HCT116 (cell line): Measurements from ENCODE around the gene TRPM3. TPM values are rescaled to one million over a fixed set of nuclear protein-coding genes. Genes with fewer than 3 reads are reported as not detected.

Experiments
- ATAC-seq: fragments of 200-7000 bp; cut with Tn5 transposase; 2 replicates; pipeline ENCODE4 v1.9.1; 2020; ENCODE audit warnings: mild to moderate bottlenecking, moderate library complexity
- BruUV-seq: library from RNA; stranded (reverse); fragments of 400-500 nt; replicated peaks from 2 replicates; lab custom pipeline; 2021; lab: Mats Ljungman, UMichigan
- CTCF ChIA-PET: fragments of 300-600 bp; sonication (Branson Sonifier 250); formaldehyde crosslinking; loops from one replicate; lab custom pipeline; 2021; ENCODE audit warnings: antibody characterized with exemption; lab: Charles Lee
- POLR2A ChIA-PET: fragments of 300-600, 350-600 bp; sonication (Branson Sonifier 250); formaldehyde crosslinking; loops from one replicate; lab custom pipeline; 2021; ENCODE audit warnings: antibody characterized with exemption; lab: Charles Lee
- RAD21 ChIA-PET, 2 experiments: fragments of 300-600 bp; sonication (Branson Sonifier 250); formaldehyde crosslinking; loops; one replicate each; lab custom pipeline; 2023; ENCODE audit warnings: low total read pairs in 2 of 2; ENCODE audit not compliant: uncharacterized antibody in 2 of 2, unreplicated experiment in 2 of 2, low non-redundant PET in 1 of 2; lab: Charles Lee
- DNase-seq: peaks from one replicate; pipeline ENCODE4 v3.0.0-alpha.2; 2010; ENCODE audit warnings: low read depth, low spot score
- H2AFZ ChIP-seq: fragments of 200-600 bp; shearing (Covaris generic), sonication (generic); 2 replicates; pipeline ENCODE4 v1.6.1; 2017; ENCODE audit warnings: low read depth, mixed run types, mixed read lengths, antibody characterized with exemption, low read length; ENCODE audit not compliant: poor library complexity, severe bottlenecking
- H3K27ac ChIP-seq: 2 replicates; pipeline ENCODE4 v1.5.1; 2012; ENCODE audit warnings: low read depth, low read length
- H3K27me3 ChIP-seq: fragments of 200-600 bp; sonication (generic); 2 replicates; pipeline ENCODE4 v1.6.1; 2016; ENCODE audit warnings: mixed run types, low read length, mixed read lengths; ENCODE audit not compliant: insufficient read depth
- H3K36me3 ChIP-seq, 2 experiments: fragments of 200-500 bp in 1 of 2; fragments of 200-600 bp in 1 of 2; sonication (Bioruptor generic) in 1 of 2; sonication (generic) in 1 of 2; 2 replicates each; pipeline versions ENCODE4 v1.5.1 to v1.6.1; 2014 to 2016; ENCODE audit warnings: low read length in 2 of 2, inconsistent platforms in 1 of 2, mixed read lengths in 1 of 2, mixed run types in 1 of 2; ENCODE audit not compliant: insufficient read depth in 2 of 2, control insufficient read depth in 1 of 2
- H3K4me1 ChIP-seq, 2 experiments: fragments of 200-600 bp in 1 of 2; sonication (generic) in 1 of 2; 2 replicates each; pipeline versions ENCODE4 v1.5.1 to v1.6.1; 2012 to 2017; ENCODE audit warnings: low read length in 2 of 2, inconsistent platforms in 1 of 2, mild to moderate bottlenecking in 1 of 2, mixed read lengths in 1 of 2, mixed run types in 1 of 2, moderate library complexity in 1 of 2; ENCODE audit not compliant: insufficient read depth in 2 of 2, control insufficient read depth in 1 of 2
- H3K4me2 ChIP-seq: fragments of 200-600 bp; sonication (generic); 2 replicates; pipeline ENCODE4 v1.6.1; 2017; ENCODE audit warnings: mixed run types, low read length, mixed read lengths
- H3K4me3 ChIP-seq, 2 experiments: fragments of 200-600 bp in 1 of 2; sonication (generic) in 1 of 2; replicated peaks in 1 of 2; 2 replicates each; pipeline ENCODE4 v1.5.1; 2011 to 2016; ENCODE audit warnings: low read length in 2 of 2, control low read depth in 1 of 2, low read depth in 1 of 2, mild to moderate bottlenecking in 1 of 2, mixed read lengths in 1 of 2, mixed run types in 1 of 2
- H3K79me2 ChIP-seq: fragments of 200-600 bp; sonication (generic); 2 replicates; pipeline ENCODE4 v1.6.1; 2017; ENCODE audit warnings: mild to moderate bottlenecking, mixed run types, low read length, moderate library complexity, mixed read lengths; ENCODE audit not compliant: insufficient read depth
- H3K9ac ChIP-seq: fragments of 200-600 bp; sonication (generic); 2 replicates; pipeline ENCODE4 v1.6.1; 2016; ENCODE audit warnings: low read length, mixed read lengths
- H3K9me2 ChIP-seq: fragments of 200-600 bp; sonication (generic), shearing (Covaris generic); 2 replicates; pipeline ENCODE4 v1.6.1; 2017; ENCODE audit warnings: mixed run types, mild to moderate bottlenecking, moderate library complexity; ENCODE audit not compliant: insufficient read depth
- H3K9me3 ChIP-seq, 2 experiments: fragments of 200-500 bp in 1 of 2; fragments of 200-600 bp in 1 of 2; sonication (Bioruptor generic) in 1 of 2; sonication (generic) in 1 of 2; 2 replicates each; pipeline ENCODE4 v1.6.1; 2014 to 2017; ENCODE audit warnings: low read length in 2 of 2, mixed read lengths in 2 of 2, inconsistent platforms in 1 of 2, low read depth in 1 of 2, mild to moderate bottlenecking in 1 of 2, mixed run types in 1 of 2, moderate library complexity in 1 of 2; ENCODE audit not compliant: control insufficient read depth in 1 of 2, insufficient read depth in 1 of 2
- H4K20me1 ChIP-seq: fragments of 200-600 bp; sonication (generic), shearing (Covaris generic); 2 replicates; pipeline ENCODE4 v1.6.1; 2017; ENCODE audit warnings: mixed run types, mild to moderate bottlenecking, moderate library complexity; ENCODE audit not compliant: insufficient read depth
- EGR1 ChIP-seq: IDR thresholded peaks from 2 replicates; pipeline ENCODE4 v1.6.1; 2012; ENCODE audit warnings: low read depth
- ELF1 ChIP-seq: IDR thresholded peaks from 2 replicates; pipeline ENCODE4 v1.6.1; 2012; ENCODE audit warnings: low read depth, borderline replicate concordance
- EZH2phosphoT487 ChIP-seq: fragments of 200-600 bp; IDR thresholded peaks from 2 replicates; pipeline ENCODE4 v1.6.1; 2018; ENCODE audit warnings: antibody characterized with exemption, borderline replicate concordance
- FOSL1 ChIP-seq: IDR thresholded peaks from 2 replicates; pipeline ENCODE4 v1.6.1; 2012; ENCODE audit warnings: low read depth
- POLR2A ChIP-seq: IDR thresholded peaks from 2 replicates; pipeline ENCODE4 v1.7.0; 2011; ENCODE audit warnings: borderline replicate concordance; ENCODE audit not compliant: insufficient read depth, insufficient read length; ENCODE audit errors: extremely low read depth
- RAD21 ChIP-seq: IDR thresholded peaks from 2 replicates; pipeline ENCODE4 v1.6.1; 2012; ENCODE audit warnings: low read depth, mild to moderate bottlenecking
- SRF ChIP-seq: IDR thresholded peaks from 2 replicates; pipeline ENCODE4 v1.6.1; 2012; ENCODE audit warnings: low read depth
- TCF7L2 ChIP-seq: IDR thresholded peaks from 2 replicates; pipeline ENCODE4 v1.7.0; 2011; ENCODE audit warnings: borderline replicate concordance, inconsistent platforms; ENCODE audit not compliant: insufficient read depth, insufficient read length; ENCODE audit errors: extremely low read depth
- YY1 ChIP-seq: IDR thresholded peaks from 2 replicates; pipeline ENCODE4 v1.6.1; 2011; ENCODE audit warnings: low read length, low read depth, moderate library complexity, mild to moderate bottlenecking; ENCODE audit not compliant: insufficient replicate concordance; ENCODE audit errors: extremely low read depth
- ZFX ChIP-seq: fragments of 450-650 bp; IDR thresholded peaks from 2 replicates; pipeline ENCODE4 v1.6.1; 2017
- intact Hi-C: fragments of 100-400 bp; cut with micrococcal nuclease; formaldehyde crosslinking; loops from 2 replicates; pipeline ENCODE4 v1.10.0; 2022
- total RNA-seq: library from RNA; stranded (reverse); gene quantifications from one replicate; pipeline ENCODE4 v1.2.1, GENCODE V29; 2021; ENCODE audit not compliant: unreplicated experiment
- TF ChIP-seq, protein P1 (sequence below): IDR thresholded peaks from 2 replicates; pipeline ENCODE4 v1.6.1; 2011; ENCODE audit warnings: mild to moderate bottlenecking, low read length, moderate library complexity; ENCODE audit not compliant: insufficient replicate concordance; ENCODE audit errors: extremely low read depth
- TF ChIP-seq, protein P2 (sequence below), 3 experiments: fragments of 200-600 bp in 1 of 3; sonication (generic) in 1 of 3; IDR thresholded peaks in 2 of 3; conservative IDR thresholded peaks in 1 of 3; 2 replicates each; pipeline ENCODE4 v1.5.1; 2012 to 2017; ENCODE audit warnings: low read depth in 2 of 3, low read length in 2 of 3, antibody characterized with exemption in 1 of 3, borderline replicate concordance in 1 of 3, control low read depth in 1 of 3, mild to moderate bottlenecking in 1 of 3, mixed read lengths in 1 of 3, mixed run types in 1 of 3, moderate library complexity in 1 of 3; ENCODE audit not compliant: insufficient read depth in 1 of 3

TRPM3 gene
- total RNA-seq, 1 experiment from 2014 or later = not detected

DNA sequence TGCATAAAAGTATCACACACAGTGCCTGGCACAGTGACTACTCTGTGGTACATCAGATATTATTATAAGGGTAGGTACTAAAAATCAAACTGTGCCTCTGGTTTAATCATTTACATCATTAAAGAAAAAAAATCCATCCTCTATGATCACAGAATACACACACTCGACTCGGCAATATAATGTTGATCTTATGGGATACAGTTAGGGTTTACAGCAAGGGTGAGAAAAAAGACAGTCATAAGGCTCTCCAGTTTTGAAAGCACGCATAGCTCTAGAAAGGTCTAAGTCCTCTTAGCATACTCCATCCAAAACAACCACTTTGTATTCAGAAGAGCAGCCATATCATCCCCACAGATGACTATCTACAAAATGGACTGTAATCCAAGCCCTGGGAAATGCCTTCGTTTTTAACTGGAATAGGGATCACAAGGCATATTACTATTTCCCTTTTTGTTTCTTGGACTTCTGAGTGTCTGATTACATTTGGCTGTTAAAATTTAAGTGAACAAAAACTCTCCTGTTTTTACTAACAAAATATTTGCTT, 26.6 kb downstream of the TRPM3 start:
- Histone ChIP-seq H3K9ac (no peak overlapping the region), H3K9me3 (no peaks in the 10 kb centered on the region), H3K27ac (no peak overlapping the region), H3K36me3 (no peaks in the 10 kb centered on the region), H3K4me2 (no peak overlapping the region), H2AFZ (no peak overlapping the region), H3K79me2 (no peaks in the 10 kb centered on the region), H3K9me2 (no peaks in the 10 kb centered on the region), H3K4me3 (no peak overlapping the region), H4K20me1 (no peaks in the 10 kb centered on the region), H3K27me3 (peaks cover 20% of the 10 kb centered on the region; the same call in 1 of the 2 replicates), H3K4me1 (no peaks in the 10 kb centered on the region)
- TF ChIP-seq SRF (no peak), FOSL1 (no peak), ZFX (no peak), YY1 (no peak), EGR1 (no peak), TCF7L2 (no peak), EZH2phosphoT487 (no peak), ELF1 (no peak), RAD21 (no peak), POLR2A (no peak)
- TF ChIP-seq, protein P1, sequence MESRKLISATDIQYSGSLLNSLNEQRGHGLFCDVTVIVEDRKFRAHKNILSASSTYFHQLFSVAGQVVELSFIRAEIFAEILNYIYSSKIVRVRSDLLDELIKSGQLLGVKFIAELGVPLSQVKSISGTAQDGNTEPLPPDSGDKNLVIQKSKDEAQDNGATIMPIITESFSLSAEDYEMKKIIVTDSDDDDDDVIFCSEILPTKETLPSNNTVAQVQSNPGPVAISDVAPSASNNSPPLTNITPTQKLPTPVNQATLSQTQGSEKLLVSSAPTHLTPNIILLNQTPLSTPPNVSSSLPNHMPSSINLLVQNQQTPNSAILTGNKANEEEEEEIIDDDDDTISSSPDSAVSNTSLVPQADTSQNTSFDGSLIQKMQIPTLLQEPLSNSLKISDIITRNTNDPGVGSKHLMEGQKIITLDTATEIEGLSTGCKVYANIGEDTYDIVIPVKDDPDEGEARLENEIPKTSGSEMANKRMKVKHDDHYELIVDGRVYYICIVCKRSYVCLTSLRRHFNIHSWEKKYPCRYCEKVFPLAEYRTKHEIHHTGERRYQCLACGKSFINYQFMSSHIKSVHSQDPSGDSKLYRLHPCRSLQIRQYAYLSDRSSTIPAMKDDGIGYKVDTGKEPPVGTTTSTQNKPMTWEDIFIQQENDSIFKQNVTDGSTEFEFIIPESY = no peak
- TF ChIP-seq, protein P2, sequence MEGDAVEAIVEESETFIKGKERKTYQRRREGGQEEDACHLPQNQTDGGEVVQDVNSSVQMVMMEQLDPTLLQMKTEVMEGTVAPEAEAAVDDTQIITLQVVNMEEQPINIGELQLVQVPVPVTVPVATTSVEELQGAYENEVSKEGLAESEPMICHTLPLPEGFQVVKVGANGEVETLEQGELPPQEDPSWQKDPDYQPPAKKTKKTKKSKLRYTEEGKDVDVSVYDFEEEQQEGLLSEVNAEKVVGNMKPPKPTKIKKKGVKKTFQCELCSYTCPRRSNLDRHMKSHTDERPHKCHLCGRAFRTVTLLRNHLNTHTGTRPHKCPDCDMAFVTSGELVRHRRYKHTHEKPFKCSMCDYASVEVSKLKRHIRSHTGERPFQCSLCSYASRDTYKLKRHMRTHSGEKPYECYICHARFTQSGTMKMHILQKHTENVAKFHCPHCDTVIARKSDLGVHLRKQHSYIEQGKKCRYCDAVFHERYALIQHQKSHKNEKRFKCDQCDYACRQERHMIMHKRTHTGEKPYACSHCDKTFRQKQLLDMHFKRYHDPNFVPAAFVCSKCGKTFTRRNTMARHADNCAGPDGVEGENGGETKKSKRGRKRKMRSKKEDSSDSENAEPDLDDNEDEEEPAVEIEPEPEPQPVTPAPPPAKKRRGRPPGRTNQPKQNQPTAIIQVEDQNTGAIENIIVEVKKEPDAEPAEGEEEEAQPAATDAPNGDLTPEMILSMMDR (IDR thresholded peaks at IDR 0.05 in 2 of 3, conservative IDR thresholded peaks at IDR 0.05 in 1 of 3; ENCODE audit: borderline replicate concordance in 1 of 3, insufficient read depth in 1 of 3, low read depth in 2 of 3, low read length in 2 of 3) = no peak
- ChIA-PET POLR2A (no interaction called here), CTCF (no interaction called here), RAD21 (no interaction called here)
- intact Hi-C loops = no loop called here
- BruUV-seq = no TSS peak
- DNase-seq = no peak
- ATAC-seq = no peak
